GM12878 (cell line): ENCODE results near the gene LSM10. TPM values are rescaled to one million over a fixed set of nuclear protein-coding genes. Genes with fewer than 3 reads are reported as not detected.

ENCODE experiments used
- ATAC-seq: fragments of 200-7000 bp; cut with Tn5 transposase; 3 replicates; pipeline ENCODE4 v1.9.1; 2020; ENCODE audit warnings: mild to moderate bottlenecking, moderate library complexity
- BruUV-seq: library from RNA; stranded (reverse); fragments of 400-500 nt; replicated peaks from 2 replicates; lab custom pipeline; 2021; lab: Mats Ljungman, UMichigan
- CTCF ChIA-PET: fragments of 300-600 bp; sonication (Branson Sonifier 250); formaldehyde crosslinking; extraction: SDS; loops from one replicate; lab custom pipeline; 2021; ENCODE audit warnings: inconsistent platforms; lab: Yijun Ruan, JAX
- POLR2A ChIA-PET: fragments of 350-600 bp; formaldehyde crosslinking; extraction: SDS; loops from one replicate; lab custom pipeline; 2021; ENCODE audit warnings: inconsistent platforms; lab: Charles Lee
- RAD21 ChIA-PET: fragments of 300-600 bp; sonication (Branson Sonifier 250); formaldehyde crosslinking; loops from one replicate; lab custom pipeline; 2023; ENCODE audit warnings: antibody characterized with exemption; ENCODE audit not compliant: unreplicated experiment; lab: Charles Lee
- SMC1A ChIA-PET: fragments of 300-600 bp; sonication (Branson Sonifier 250); formaldehyde crosslinking; loops from one replicate; lab custom pipeline; 2023; ENCODE audit not compliant: unreplicated experiment, uncharacterized antibody; lab: Charles Lee
- DNase-seq: peaks from one replicate; pipeline ENCODE4 v3.0.0-alpha.2; 2011; ENCODE audit warnings: low read depth, low spot score
- FAIRE-seq: peaks from 3 replicates; lab custom pipeline; 2011; peaks lifted over from hg19 to GRCh38; lab: Jason Lieb, UNC
- H2AFZ ChIP-seq: 2 replicates; pipeline ENCODE4 v1.6.0; 2011; ENCODE audit warnings: low read depth, low read length, control low read depth; ENCODE audit not compliant: control insufficient read depth
- H3K27ac ChIP-seq: 2 replicates; pipeline ENCODE4 v1.5.1; 2011; ENCODE audit warnings: control low read depth; ENCODE audit not compliant: control insufficient read depth, insufficient read depth
- H3K27me3 ChIP-seq, 2 experiments: replicated peaks in 1 of 2; 2 replicates each; pipeline versions ENCODE4 v1.6.0 to v1.6.1; 2011; ENCODE audit warnings: low read length in 1 of 2; ENCODE audit not compliant: control insufficient read depth in 2 of 2, insufficient read depth in 2 of 2
- H3K36me3 ChIP-seq, 2 experiments: 2 replicates each; pipeline ENCODE4 v1.5.1; 2011; ENCODE audit warnings: low read length in 1 of 2; ENCODE audit not compliant: control insufficient read depth in 2 of 2, insufficient read depth in 2 of 2
- H3K4me1 ChIP-seq: 2 replicates; pipeline ENCODE4 v1.6.1; 2011; ENCODE audit warnings: mild to moderate bottlenecking, low read length, moderate library complexity, mixed read lengths; ENCODE audit not compliant: control insufficient read depth, insufficient read depth
- H3K4me2 ChIP-seq: 2 replicates; pipeline ENCODE4 v1.6.0; 2011; ENCODE audit warnings: control low read depth; ENCODE audit not compliant: control insufficient read depth, insufficient read depth
- H3K4me3 ChIP-seq: fragments of 200-600 bp; sonication (generic); 2 replicates; pipeline ENCODE4 v1.5.1; 2016
- H3K79me2 ChIP-seq: 2 replicates; pipeline ENCODE4 v1.6.0; 2011; ENCODE audit warnings: low read length; ENCODE audit not compliant: control insufficient read depth, insufficient read depth
- H3K9ac ChIP-seq: 2 replicates; pipeline ENCODE4 v1.8.0; 2011; ENCODE audit warnings: low read length, control low read depth, mixed read lengths; ENCODE audit not compliant: control insufficient read depth, insufficient read depth
- H3K9me3 ChIP-seq: replicated peaks from 3 replicates; pipeline ENCODE4 v1.5.1; 2011; ENCODE audit warnings: mild to moderate bottlenecking, low read length; ENCODE audit not compliant: control insufficient read depth, insufficient read depth
- H4K20me1 ChIP-seq: 2 replicates; pipeline ENCODE4 v1.6.0; 2011; ENCODE audit not compliant: control insufficient read depth, insufficient read depth
- ASH2L ChIP-seq: fragments of 300-600, 200-600 bp; sonication (generic); IDR thresholded peaks from 2 replicates; pipeline ENCODE4 v1.6.1; 2017; ENCODE audit warnings: low read depth, mild to moderate bottlenecking, borderline replicate concordance
- CEBPB ChIP-seq, 2 experiments: fragments of 150-350 bp in 1 of 2; IDR thresholded peaks; 2 replicates each; pipeline ENCODE4 v1.6.1; 2012 to 2014; ENCODE audit warnings: low read depth in 2 of 2, low read length in 2 of 2, borderline replicate concordance in 1 of 2, inconsistent platforms in 1 of 2
- CREB1 ChIP-seq: IDR thresholded peaks from 2 replicates; pipeline ENCODE4 v1.6.1; 2012; ENCODE audit warnings: low read depth, mild to moderate bottlenecking, inconsistent platforms
- EGR1 ChIP-seq, 2 experiments: IDR thresholded peaks; 1 replicate in 1 of 2; 2 replicates in 1 of 2; pipeline ENCODE4 v1.6.1; 2011 to 2012; ENCODE audit warnings: low read depth in 2 of 2, low read length in 2 of 2, borderline replicate concordance in 1 of 2, mild to moderate bottlenecking in 1 of 2, moderate library complexity in 1 of 2
- NR2C1 ChIP-seq: fragments of 450-650 bp; IDR thresholded peaks from 2 replicates; pipeline ENCODE4 v1.6.1; 2017; ENCODE audit warnings: antibody characterized with exemption, mild to moderate bottlenecking, moderate library complexity
- NR2F1 ChIP-seq: fragments of 450-650 bp; conservative IDR thresholded peaks from 2 replicates; pipeline ENCODE4 v1.6.1; 2017; ENCODE audit warnings: mild to moderate bottlenecking
- REST ChIP-seq: IDR thresholded peaks from 2 replicates; pipeline ENCODE4 v1.6.1; 2012; ENCODE audit warnings: mild to moderate bottlenecking, low read depth, low read length
- SIX5 ChIP-seq: IDR thresholded peaks from 2 replicates; pipeline ENCODE4 v1.6.1; 2011; ENCODE audit warnings: mild to moderate bottlenecking, low read depth, low read length, moderate library complexity; ENCODE audit not compliant: severe bottlenecking
- TARDBP ChIP-seq: IDR thresholded peaks from 2 replicates; pipeline ENCODE4 v1.6.1; 2016; ENCODE audit warnings: borderline replicate concordance
- TBL1XR1 ChIP-seq: IDR thresholded peaks from 2 replicates; pipeline ENCODE4 v1.6.1; 2012; ENCODE audit warnings: low read depth, low read length, improper control_type of control experiment
- ZSCAN29 ChIP-seq: fragments of 450-650 bp; IDR thresholded peaks from 2 replicates; pipeline ENCODE4 v1.6.1; 2017; ENCODE audit warnings: mild to moderate bottlenecking, moderate library complexity
- WGBS: methylation state at CpG from one replicate; pipeline ENCODE4 v1.1.6; 2016; ENCODE audit warnings: low lambda C conversion rate; ENCODE audit not compliant: insufficient replicate concordance, insufficient coverage; ENCODE audit errors: missing lambda C conversion rate; 5-methylcytosine and 5-hydroxymethylcytosine counted together
- in situ Hi-C: fragments of 300-500 bp; cut with MboI; formaldehyde crosslinking; loops from 9 replicates; pipeline ENCODE4 v1.14.3; 2018; ENCODE audit warnings: mixed read lengths
- intact Hi-C: fragments of 100-400 bp; cut with micrococcal nuclease; formaldehyde crosslinking; loops from one replicate; pipeline ENCODE4 v1.14.2; 2022; ENCODE audit not compliant: unreplicated experiment
- polyA plus RNA-seq, 11 experiments: library from polyadenylated mRNA; depleted of rRNA in 4 of 11; unstranded in 6 of 11; stranded (reverse) in 5 of 11; fragments of >200 nt; fragmentation: Nextera tagmentation in 4 of 11; fragmentation: Illumina TruSeq in 1 of 11; extraction: Ambion mirVana in 4 of 11; extraction: Trizol in 1 of 11; gene quantifications; 1 replicate in 1 of 11; 2 replicates in 10 of 11; pipeline versions ENCODE4 v1.2.1 to v1.2.3, GENCODE V29; 2011 to 2016; ENCODE audit warnings: inconsistent platforms in 2 of 11, missing spikeins in 2 of 11, low read depth in 1 of 11
- total RNA-seq, 4 experiments: library from RNA; depleted of rRNA in 3 of 4; stranded (reverse); fragments of >200 nt in 3 of 4; fragmentation: Illumina TruSeq in 1 of 4; extraction: Trizol in 1 of 4; gene quantifications; 2 replicates each; pipeline versions ENCODE4 v1.2.1 to v1.2.3, GENCODE V29; 2013 to 2021
- TF ChIP-seq, protein P1 (sequence below): fragments of 150-350 bp; IDR thresholded peaks from 2 replicates; pipeline ENCODE4 v1.6.1; 2016; ENCODE audit warnings: low read depth, low read length

LSM10 gene
- total and polyA plus RNA-seq, 10 of the 15 experiments (the other 5 are each of a cell fraction or from before 2014, with no cell fraction given) = 13.1 to 103 (median 57.5) TPM

- RAD21 ChIA-PET = interaction anchor here (0.7 to 3.6 kb wide), 16 partner anchors 10 to 236 kb away, joined by 3 to 20 read pairs (median 4); partner anchors contain the start of genes LSM10, THRAP3 and TRAPPC3
- POLR2A ChIA-PET = interaction anchor here (0.6 to 4.4 kb wide), 17 partner anchors 8 to 236 kb away, joined by 3 to 79 read pairs (median 6); partner anchors contain the start of genes LSM10, SH3D21, THRAP3 and TRAPPC3
- no peaks in the 10 kb centered on the region; the same call in 2 of the 3 replicates for H3K9me3 ChIP-seq
- H3K9ac ChIP-seq = peak within 1 kb of the TSS; percentile 96
- 0 out of 4 replicates have a peak, but pooled peaks cover 0 to 6% of the 10 kb centered on the region in 2 experiments for H3K36me3 ChIP-seq
- H3K27me3 ChIP-seq = no peaks in the 10 kb centered on the region
- DNase-seq (peak; percentile 95), ATAC-seq (peak; percentile 90), FAIRE-seq (peak; percentile 91)
- CTCF ChIA-PET = interaction anchor here (0.6 to 4.6 kb wide), 11 partner anchors 11 to 236 kb away, joined by 3 to 35 read pairs (median 8); partner anchors contain the start of genes LSM10, OSCP1 and TRAPPC3
- H2AFZ ChIP-seq = peak within 1 kb of the TSS; percentile 72
- intact Hi-C loops (loop anchor here (10.0 kb wide), 2 partner anchors 161 to 231 kb away; partner anchors contain the start of genes MAP7D1 and THRAP3), in situ Hi-C loops (no loop called here)
- peaks cover 44% of the 10 kb centered on the region for H3K4me1 ChIP-seq
- SMC1A ChIA-PET = interaction anchor here (0.7 to 2.3 kb wide), 7 partner anchors 11 to 236 kb away, joined by 3 to 36 read pairs (median 6); partner anchors contain the start of genes EVA1B, LSM10 and TRAPPC3
- under 1% methylated on average over 49 of the region's 82 CpGs for WGBS
- peak within 1 kb of the TSS; percentile 85 for H3K4me3 ChIP-seq
- H3K79me2 ChIP-seq = peaks cover 44% of the 10 kb centered on the region
- H3K4me2 ChIP-seq = peak within 1 kb of the TSS; percentile 91
- H3K27ac ChIP-seq = peak within 1 kb of the TSS; percentile 99
- no peaks in the 10 kb centered on the region for H4K20me1 ChIP-seq
- no TSS peak for BruUV-seq
- TF ChIP-seq TBL1XR1 (no peak), ASH2L (no peak), ZSCAN29 (no peak), NR2F1 (no peak), NR2C1 (peak; percentile 75), REST (no peak), CREB1 (peak; percentile 89), TARDBP (peak; percentile 80), SIX5 (peak; percentile 81), CEBPB (IDR thresholded peaks at IDR 0.05; ENCODE audit: borderline replicate concordance in 1 of 2, low read depth in 2 of 2, low read length in 2 of 2) (no peak), EGR1 (IDR thresholded peaks at IDR 0.05; ENCODE audit: borderline replicate concordance in 1 of 2, low read depth in 2 of 2, low read length in 2 of 2) (no peak)
- TF ChIP-seq, protein P1, sequence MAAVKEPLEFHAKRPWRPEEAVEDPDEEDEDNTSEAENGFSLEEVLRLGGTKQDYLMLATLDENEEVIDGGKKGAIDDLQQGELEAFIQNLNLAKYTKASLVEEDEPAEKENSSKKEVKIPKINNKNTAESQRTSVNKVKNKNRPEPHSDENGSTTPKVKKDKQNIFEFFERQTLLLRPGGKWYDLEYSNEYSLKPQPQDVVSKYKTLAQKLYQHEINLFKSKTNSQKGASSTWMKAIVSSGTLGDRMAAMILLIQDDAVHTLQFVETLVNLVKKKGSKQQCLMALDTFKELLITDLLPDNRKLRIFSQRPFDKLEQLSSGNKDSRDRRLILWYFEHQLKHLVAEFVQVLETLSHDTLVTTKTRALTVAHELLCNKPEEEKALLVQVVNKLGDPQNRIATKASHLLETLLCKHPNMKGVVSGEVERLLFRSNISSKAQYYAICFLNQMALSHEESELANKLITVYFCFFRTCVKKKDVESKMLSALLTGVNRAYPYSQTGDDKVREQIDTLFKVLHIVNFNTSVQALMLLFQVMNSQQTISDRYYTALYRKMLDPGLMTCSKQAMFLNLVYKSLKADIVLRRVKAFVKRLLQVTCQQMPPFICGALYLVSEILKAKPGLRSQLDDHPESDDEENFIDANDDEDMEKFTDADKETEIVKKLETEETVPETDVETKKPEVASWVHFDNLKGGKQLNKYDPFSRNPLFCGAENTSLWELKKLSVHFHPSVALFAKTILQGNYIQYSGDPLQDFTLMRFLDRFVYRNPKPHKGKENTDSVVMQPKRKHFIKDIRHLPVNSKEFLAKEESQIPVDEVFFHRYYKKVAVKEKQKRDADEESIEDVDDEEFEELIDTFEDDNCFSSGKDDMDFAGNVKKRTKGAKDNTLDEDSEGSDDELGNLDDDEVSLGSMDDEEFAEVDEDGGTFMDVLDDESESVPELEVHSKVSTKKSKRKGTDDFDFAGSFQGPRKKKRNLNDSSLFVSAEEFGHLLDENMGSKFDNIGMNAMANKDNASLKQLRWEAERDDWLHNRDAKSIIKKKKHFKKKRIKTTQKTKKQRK = peak; percentile 54; the same call in 1 of the 2 replicates
Observed at GRCh38 chr1:36385410-36386264, 12.1 kb downstream of the LSM10 start, which contains the start of gene STK40. TSS of gene STK40 (minus strand) at chr1:36385924. CDS start at chr1:36361332, 24,592 bp downstream.
